Activated CD4-positive, alpha-beta T cell treated with anti-CD3 and anti-CD28 coated beads for 36 hours (primary cell): ENCODE measurements around the gene ARMS2. TPM values are rescaled to one million over a fixed set of nuclear protein-coding genes. Genes with fewer than 3 reads are reported as not detected.
A peak's percentile ranks its signal among the peaks of the same experiment; 100 is the strongest.

Experiments
- ATAC-seq: fragments of 200-7000 bp; cut with Tn5 transposase; one replicate; pipeline ENCODE4 v1.10.0; 2021; ENCODE audit warnings: mild to moderate bottlenecking, moderate library complexity
- CTCF ChIA-PET: fragments of 350-600 bp; sonication (Branson Sonifier 250); formaldehyde crosslinking; loops from one replicate; lab custom pipeline; 2021; ENCODE audit warnings: antibody characterized with exemption; lab: Charles Lee
- POLR2A ChIA-PET: fragments of 350-600 bp; sonication (Branson Sonifier 250); formaldehyde crosslinking; loops from one replicate; lab custom pipeline; 2021; ENCODE audit warnings: antibody characterized with exemption, inconsistent platforms; lab: Charles Lee
- DNase-seq: peaks from one replicate; pipeline ENCODE4 v3.0.0-alpha.2; 2020
- H3K27ac Mint-ChIP-seq: one replicate; pipeline ENCODE4 v1.8.0; 2021; ENCODE audit warnings: mixed read lengths
- H3K27me3 Mint-ChIP-seq: one replicate; pipeline ENCODE4 v1.8.0; 2021; ENCODE audit warnings: mixed read lengths
- H3K36me3 Mint-ChIP-seq: one replicate; pipeline ENCODE4 v1.8.0; 2021; ENCODE audit warnings: low read depth, mixed read lengths
- H3K4me1 Mint-ChIP-seq: one replicate; pipeline ENCODE4 v1.8.0; 2021; ENCODE audit warnings: mixed read lengths
- H3K4me3 Mint-ChIP-seq: one replicate; pipeline ENCODE4 v1.8.0; 2021; ENCODE audit warnings: mild to moderate bottlenecking, moderate library complexity, mixed read lengths
- H3K9me3 Mint-ChIP-seq: one replicate; pipeline ENCODE4 v1.8.0; 2021; ENCODE audit warnings: low read depth, mixed read lengths
- intact Hi-C, 2 experiments: fragments of 100-400 bp; cut with DNase I in 1 of 2; cut with micrococcal nuclease in 1 of 2; formaldehyde crosslinking; loops; one replicate each; pipeline versions ENCODE4 v1.14.2 to v1.15.1; 2022 to 2024; cut with DNase I, micrococcal nuclease
- total RNA-seq, 2 experiments: library from RNA; stranded (reverse); gene quantifications; one replicate each; pipeline ENCODE4 v1.2.3, GENCODE V29; 2021

The ARMS2 gene
- total RNA-seq, 2 experiments from 2014 or later, result not detected

DNA sequence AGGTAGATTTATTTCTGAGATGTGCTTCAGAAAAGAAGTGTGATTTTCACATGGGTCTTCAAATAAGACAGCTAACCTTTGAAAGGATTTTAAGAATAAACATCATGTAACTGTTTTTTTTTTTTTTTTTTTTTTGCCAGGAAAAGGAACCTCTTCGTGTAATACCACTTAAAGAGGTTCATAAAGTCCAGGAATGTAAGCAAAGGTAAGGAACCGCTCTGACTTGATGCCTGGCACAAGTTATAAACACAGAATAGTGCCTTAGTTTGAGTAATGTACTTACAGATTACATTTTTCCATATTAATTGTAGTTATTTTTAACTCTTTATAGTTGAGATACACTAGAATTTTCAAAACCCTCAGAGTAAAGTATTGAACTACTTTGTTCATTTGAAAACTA lies 30.4 kb upstream of the ARMS2 start:
- ATAC-seq (no peak), DNase-seq (no peak)
- H3K36me3 Mint-ChIP-seq, result peaks cover 23% of the 10 kb centered on the region
- H3K4me1 Mint-ChIP-seq, result peaks cover 43% of the 10 kb centered on the region
- no peak overlapping the region for H3K27ac Mint-ChIP-seq
- no peaks in the 10 kb centered on the region for H3K27me3 Mint-ChIP-seq
- POLR2A ChIA-PET, result no interaction called here
- intact Hi-C loops, result no loop called here
- CTCF ChIA-PET, result interaction anchor here (0.6 to 2.5 kb wide), 6 partner anchors 9 to 797 kb away, joined by 3 to 15 read pairs (median 4); no protein-coding TSS in a partner anchor
- no peaks in the 10 kb centered on the region for H3K9me3 Mint-ChIP-seq
- no peak overlapping the region for H3K4me3 Mint-ChIP-seq

DNA sequence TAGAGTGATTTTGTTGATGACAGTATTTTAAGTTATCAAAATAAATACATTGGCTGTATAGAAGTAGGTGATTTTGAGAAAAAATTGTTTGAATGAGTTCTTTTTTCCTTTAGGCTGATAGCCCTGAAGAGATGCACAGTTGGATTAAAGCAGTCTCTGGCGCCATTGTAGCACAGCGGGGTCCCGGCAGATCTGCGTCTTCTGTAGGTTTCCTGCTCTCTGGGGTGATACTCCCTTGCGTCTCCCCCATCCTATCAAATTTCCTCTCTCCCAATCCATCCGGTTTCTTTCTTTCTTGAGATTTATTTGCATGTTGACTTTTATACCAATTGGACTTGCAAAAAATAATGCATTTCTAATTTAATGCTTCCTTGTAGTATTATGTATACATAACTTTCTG lies 27.6 kb upstream of the ARMS2 start:
- intact Hi-C loops, result no loop called here
- H3K9me3 Mint-ChIP-seq, result no peaks in the 10 kb centered on the region
- ChIA-PET POLR2A (no interaction called here), CTCF (no interaction called here)
- no peaks in the 10 kb centered on the region for H3K27me3 Mint-ChIP-seq
- peaks cover 20% of the 10 kb centered on the region for H3K4me1 Mint-ChIP-seq
- ATAC-seq (no peak), DNase-seq (no peak)
- no peak overlapping the region for H3K4me3 Mint-ChIP-seq
- no peak overlapping the region for H3K27ac Mint-ChIP-seq
- peaks cover 23% of the 10 kb centered on the region for H3K36me3 Mint-ChIP-seq

DNA sequence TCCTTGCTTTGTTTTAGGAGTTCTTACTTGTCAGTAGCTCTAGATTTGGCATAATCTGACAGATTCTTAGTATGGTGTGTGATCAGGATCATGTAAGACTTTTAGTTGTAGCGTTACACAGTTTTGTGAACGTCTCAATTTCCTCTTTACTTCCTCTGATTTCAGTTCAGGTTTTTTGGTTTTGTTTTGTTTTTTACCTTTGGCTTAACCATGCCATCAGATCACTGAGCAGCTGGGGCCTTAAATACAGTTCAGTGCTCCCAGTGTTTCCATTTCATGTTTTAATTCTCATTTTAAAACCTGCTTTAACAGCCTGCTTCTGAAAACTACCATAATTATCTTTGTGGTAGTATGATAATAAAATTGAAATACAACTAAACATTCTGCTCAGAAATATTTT lies 27.2 kb upstream of the ARMS2 start:
- Mint-ChIP-seq H3K27ac (no peak overlapping the region), H3K27me3 (no peaks in the 10 kb centered on the region), H3K36me3 (peaks cover 22% of the 10 kb centered on the region), H3K4me3 (no peak overlapping the region), H3K9me3 (no peaks in the 10 kb centered on the region), H3K4me1 (peaks cover 16% of the 10 kb centered on the region)
- no peak for ATAC-seq
- ChIA-PET POLR2A (no interaction called here), CTCF (no interaction called here)
- no peak for DNase-seq
- intact Hi-C loops, result no loop called here

DNA sequence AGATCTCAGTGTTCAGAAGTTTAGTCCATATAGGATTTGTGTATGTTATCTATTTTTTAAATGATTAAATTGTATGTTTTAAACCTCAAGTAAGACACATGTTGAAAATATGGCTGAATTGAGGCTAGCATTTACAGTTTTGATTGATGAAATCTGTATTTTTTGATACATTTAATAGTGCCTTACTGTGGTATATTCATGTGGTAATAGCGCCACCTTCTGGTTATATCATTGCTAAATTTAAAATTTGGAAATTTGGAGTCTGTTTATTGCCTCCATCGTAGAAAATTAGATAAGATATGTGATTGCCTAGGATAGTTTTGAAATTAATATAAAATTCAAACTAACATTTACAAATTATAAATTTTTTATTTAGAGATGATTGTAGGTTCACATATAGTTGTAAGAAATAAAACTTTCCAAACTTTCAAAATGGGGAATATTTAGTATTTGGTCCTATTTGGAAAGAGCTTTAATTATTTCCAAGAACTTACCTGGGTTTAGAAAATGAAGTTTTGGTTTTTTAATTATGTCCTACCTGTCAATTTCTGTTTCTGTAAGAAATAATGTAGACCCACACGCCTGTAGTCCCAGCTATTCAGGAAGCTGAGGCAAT lies 19.1 kb upstream of the ARMS2 start:
- Mint-ChIP-seq H3K4me1 (no peaks in the 10 kb centered on the region), H3K27ac (no peak overlapping the region), H3K36me3 (peaks cover 3% of the 10 kb centered on the region), H3K4me3 (no peak overlapping the region), H3K9me3 (peaks cover 2% of the 10 kb centered on the region), H3K27me3 (no peaks in the 10 kb centered on the region)
- intact Hi-C loops, result loop anchor here (1.0 to 10.0 kb wide), 7 partner anchors 61 to 291 kb away; partner anchors contain the start of gene PLEKHA1 (in 1 of the 2)
- CTCF ChIA-PET, result interaction anchor here (0.6 to 4.3 kb wide), 45 partner anchors 9 to 286 kb away, joined by 3 to 87 read pairs (median 4); partner anchors contain the start of genes BTBD16, HTRA1 and PLEKHA1
- POLR2A ChIA-PET, result no interaction called here
- peak; percentile 39 for ATAC-seq
- DNase-seq, result no peak

DNA sequence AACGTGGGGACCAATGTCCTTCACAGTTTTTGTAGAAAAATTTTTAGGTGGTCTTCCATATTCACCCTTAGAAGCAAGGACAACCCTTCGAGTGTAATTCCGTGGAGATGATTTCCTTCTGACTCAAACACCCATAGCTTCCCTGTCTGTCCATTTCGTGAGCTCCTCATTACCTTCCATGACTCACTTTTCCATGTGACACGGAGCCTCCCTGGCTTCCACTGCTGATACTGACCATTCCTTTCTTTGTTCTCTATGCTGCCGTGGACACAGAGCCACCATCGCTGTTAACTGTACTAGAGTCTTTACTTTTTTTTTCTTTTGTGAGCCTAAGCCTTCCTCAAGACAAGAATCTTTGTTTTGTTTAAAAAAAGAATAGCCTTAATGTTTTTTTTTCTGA lies 12.5 kb upstream of the ARMS2 start:
- Mint-ChIP-seq H3K9me3 (peaks cover 4% of the 10 kb centered on the region), H3K4me3 (no peak overlapping the region), H3K4me1 (no peaks in the 10 kb centered on the region), H3K27ac (no peak overlapping the region), H3K27me3 (peaks cover 2% of the 10 kb centered on the region), H3K36me3 (no peaks in the 10 kb centered on the region)
- DNase-seq, result no peak
- no peak for ATAC-seq
- CTCF ChIA-PET, result interaction anchor here (0.9 to 2.6 kb wide), 3 partner anchors 99 to 143 kb away, joined by 3 to 7 read pairs (median 5); no protein-coding TSS in a partner anchor
- POLR2A ChIA-PET, result no interaction called here
- intact Hi-C loops, result no loop called here

DNA sequence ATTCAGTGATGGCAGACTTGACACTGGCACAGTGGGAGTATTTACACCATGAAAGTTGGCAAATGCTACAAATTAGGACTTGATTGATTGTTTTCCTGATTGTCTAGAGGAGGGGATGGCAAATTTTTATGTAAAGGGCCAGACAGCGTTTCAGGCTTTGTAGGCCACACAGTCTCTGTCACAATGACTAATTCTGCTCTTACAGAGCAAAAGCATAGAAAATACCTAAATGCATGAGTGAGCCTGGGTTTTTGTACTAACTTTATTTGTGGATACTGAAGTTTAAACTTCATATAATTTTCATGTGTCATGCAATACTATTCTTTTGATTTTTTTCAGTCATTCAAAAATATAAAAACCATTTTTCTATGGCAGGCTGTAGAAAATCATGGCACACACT lies 9.0 kb upstream of the ARMS2 start:
- no peaks in the 10 kb centered on the region for H3K36me3 Mint-ChIP-seq
- H3K9me3 Mint-ChIP-seq, result peaks cover 1% of the 10 kb centered on the region
- CTCF ChIA-PET, result no interaction called here
- intact Hi-C loops, result no loop called here
- H3K4me3 Mint-ChIP-seq, result no peak overlapping the region
- no peak overlapping the region for H3K27ac Mint-ChIP-seq
- no peaks in the 10 kb centered on the region for H3K4me1 Mint-ChIP-seq
- ATAC-seq, result no peak
- POLR2A ChIA-PET, result no interaction called here
- peaks cover 6% of the 10 kb centered on the region for H3K27me3 Mint-ChIP-seq
- DNase-seq, result no peak

DNA sequence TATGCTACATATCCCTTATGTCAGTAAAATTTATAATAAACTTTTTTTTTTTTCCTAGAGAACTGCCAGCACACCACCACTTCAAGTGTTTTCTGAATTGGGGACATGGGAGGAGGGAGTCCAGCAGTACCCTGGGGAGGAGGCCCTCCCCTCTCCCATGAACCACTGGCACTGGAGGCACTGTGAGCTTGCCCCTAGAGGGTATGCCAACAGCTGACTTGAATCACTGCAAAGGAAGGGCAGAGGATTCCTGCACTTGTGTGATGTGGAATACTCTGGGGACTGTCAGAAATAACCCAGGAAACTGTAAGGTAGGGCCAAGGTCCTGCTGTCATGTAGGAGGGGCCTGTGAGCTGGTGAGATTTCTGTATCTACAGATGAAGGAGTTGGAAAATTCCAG lies 8.5 kb upstream of the ARMS2 start:
- intact Hi-C loops, result no loop called here
- Mint-ChIP-seq H3K4me1 (no peaks in the 10 kb centered on the region), H3K9me3 (no peaks in the 10 kb centered on the region), H3K27me3 (peaks cover 6% of the 10 kb centered on the region), H3K27ac (no peak overlapping the region), H3K36me3 (no peaks in the 10 kb centered on the region), H3K4me3 (no peak overlapping the region)
- ATAC-seq, result no peak
- ChIA-PET POLR2A (no interaction called here), CTCF (no interaction called here)
- DNase-seq, result no peak

DNA sequence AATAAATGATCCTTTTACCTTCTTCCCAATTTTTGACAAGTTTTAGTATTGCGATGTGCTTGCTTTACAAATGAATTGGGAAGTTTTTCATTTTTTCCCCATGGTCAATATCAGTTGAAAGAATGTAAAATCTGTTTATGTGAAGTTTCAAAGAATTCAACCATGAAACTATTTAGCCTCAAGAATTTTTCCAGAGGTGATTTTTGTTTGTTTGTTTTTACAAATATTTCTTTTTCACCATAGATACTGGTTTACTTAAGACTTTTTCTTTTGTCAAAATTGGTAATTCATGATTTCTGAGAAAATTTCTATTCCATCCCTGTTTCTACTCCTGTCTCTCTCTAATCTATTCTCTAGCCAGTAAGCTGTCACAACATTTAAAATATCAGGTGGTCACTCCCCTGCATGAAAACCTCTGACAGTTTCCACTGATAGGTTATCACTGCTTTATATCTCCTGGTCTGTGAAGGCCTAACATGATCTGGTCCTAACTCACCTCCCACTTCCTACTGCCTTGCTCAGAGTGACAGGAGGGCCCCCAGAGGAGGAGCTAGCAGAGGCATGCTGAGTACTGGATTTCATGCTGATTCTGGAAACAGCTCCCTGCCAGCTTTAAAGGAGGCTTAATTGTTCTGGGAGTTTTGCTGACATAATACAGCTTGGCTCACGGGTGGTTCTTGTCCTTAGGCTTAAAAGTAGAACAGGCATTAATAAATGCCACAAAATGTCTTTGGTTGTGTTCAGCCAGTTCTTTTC lies 7.6 kb upstream of the ARMS2 start:
- H3K4me3 Mint-ChIP-seq, result no peak overlapping the region
- CTCF ChIA-PET, result interaction anchor here (1.0 kb wide), 1 partner anchor 12 kb away, joined by 4 read pairs; no protein-coding TSS in a partner anchor
- POLR2A ChIA-PET, result no interaction called here
- no peaks in the 10 kb centered on the region for H3K4me1 Mint-ChIP-seq
- peaks cover 6% of the 10 kb centered on the region for H3K27me3 Mint-ChIP-seq
- no peak overlapping the region for H3K27ac Mint-ChIP-seq
- intact Hi-C loops, result no loop called here
- H3K36me3 Mint-ChIP-seq, result no peaks in the 10 kb centered on the region
- no peak for ATAC-seq
- H3K9me3 Mint-ChIP-seq, result no peaks in the 10 kb centered on the region
- DNase-seq, result no peak

DNA sequence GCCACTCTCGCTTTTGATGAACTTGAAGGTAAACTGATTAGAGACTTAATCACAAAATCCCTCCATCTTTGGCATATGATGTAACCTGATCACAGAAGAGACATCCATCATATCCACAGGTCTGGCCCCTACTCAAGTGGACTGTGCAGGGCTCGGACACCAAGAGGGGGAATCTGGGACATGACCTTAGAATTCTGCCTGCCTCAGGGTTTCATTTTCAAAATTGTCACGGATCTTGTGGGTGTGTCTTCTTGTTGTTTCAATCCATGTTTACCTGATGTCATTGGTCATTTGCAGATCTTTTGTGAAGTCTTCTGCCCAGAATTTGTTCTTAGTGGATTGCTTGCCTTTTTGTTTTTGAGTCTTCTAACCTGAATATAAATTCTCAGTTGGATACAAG lies 5.9 kb upstream of the ARMS2 start:
- intact Hi-C loops, result no loop called here
- ChIA-PET POLR2A (no interaction called here), CTCF (no interaction called here)
- Mint-ChIP-seq H3K9me3 (no peaks in the 10 kb centered on the region), H3K27ac (no peak overlapping the region), H3K4me3 (no peak overlapping the region), H3K4me1 (no peaks in the 10 kb centered on the region), H3K27me3 (peaks cover 9% of the 10 kb centered on the region), H3K36me3 (no peaks in the 10 kb centered on the region)
- ATAC-seq, result no peak
- DNase-seq, result no peak

DNA sequence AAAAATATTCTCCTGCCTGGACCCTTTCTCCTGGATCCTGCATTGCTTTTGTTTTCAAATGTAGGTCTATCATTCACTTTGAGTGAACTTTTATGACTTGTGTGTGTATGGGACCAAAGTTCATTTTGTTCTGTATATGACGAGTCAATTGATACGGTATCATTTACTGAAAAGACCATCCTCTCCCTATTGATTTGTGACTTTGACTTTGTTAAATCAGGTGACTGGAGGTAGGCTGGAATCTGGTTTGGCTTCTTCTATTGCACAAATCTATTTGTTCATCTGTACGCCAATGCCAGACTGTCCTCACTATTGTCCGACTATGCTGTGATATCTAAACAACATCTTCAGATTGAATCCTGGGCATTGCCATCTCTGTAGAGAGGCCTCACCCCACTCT lies 5.3 kb upstream of the ARMS2 start:
- no peak overlapping the region for H3K4me3 Mint-ChIP-seq
- no peaks in the 10 kb centered on the region for H3K4me1 Mint-ChIP-seq
- POLR2A ChIA-PET, result no interaction called here
- no peaks in the 10 kb centered on the region for H3K36me3 Mint-ChIP-seq
- no peaks in the 10 kb centered on the region for H3K9me3 Mint-ChIP-seq
- H3K27me3 Mint-ChIP-seq, result peaks cover 11% of the 10 kb centered on the region
- no peak overlapping the region for H3K27ac Mint-ChIP-seq
- CTCF ChIA-PET, result interaction anchor here (0.6 kb wide), 1 partner anchor 117 kb away, joined by 3 read pairs; no protein-coding TSS in a partner anchor
- no peak for DNase-seq
- intact Hi-C loops, result no loop called here
- no peak for ATAC-seq

DNA sequence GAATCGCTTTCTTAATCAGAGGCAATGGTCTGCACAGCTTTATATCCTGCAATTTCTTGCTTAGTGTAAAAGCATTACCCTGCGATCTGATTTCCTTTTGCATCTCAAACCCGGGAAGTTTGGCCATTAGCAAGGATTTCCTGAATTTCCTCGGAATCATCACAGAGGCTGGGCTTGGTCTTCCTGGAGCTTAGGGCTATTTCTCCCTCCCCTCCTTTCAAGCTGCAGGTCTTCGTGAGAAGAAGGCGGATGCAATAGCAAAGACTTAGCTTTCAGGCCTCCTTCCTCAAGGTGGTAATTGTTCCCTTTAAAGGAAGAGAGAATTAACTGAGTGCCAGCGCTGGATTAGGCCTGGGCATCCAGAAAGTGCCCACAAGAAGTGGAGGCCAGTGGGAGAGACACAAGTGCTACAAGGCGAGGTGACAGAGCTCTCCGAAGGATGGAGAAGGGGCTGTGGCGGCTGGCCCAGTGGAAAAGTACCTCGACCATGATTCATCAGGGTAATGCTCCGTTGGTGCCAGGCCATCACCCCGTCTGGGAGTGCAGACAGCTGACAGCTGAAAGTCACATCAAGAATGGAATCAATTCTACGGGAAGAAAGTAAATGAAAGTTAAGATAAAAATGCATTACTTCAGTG lies 4.0 kb upstream of the ARMS2 start:
- no peaks in the 10 kb centered on the region for H3K4me1 Mint-ChIP-seq
- H3K9me3 Mint-ChIP-seq, result no peaks in the 10 kb centered on the region
- no peak overlapping the region for H3K27ac Mint-ChIP-seq
- ChIA-PET CTCF (interaction anchor here (0.9 to 1.5 kb wide), 2 partner anchors 15 to 64 kb away, joined by 3 to 9 read pairs; no protein-coding TSS in a partner anchor), POLR2A (no interaction called here)
- DNase-seq (no peak), ATAC-seq (no peak)
- no peaks in the 10 kb centered on the region for H3K36me3 Mint-ChIP-seq
- H3K4me3 Mint-ChIP-seq, result no peak overlapping the region
- intact Hi-C loops, result no loop called here
- H3K27me3 Mint-ChIP-seq, result peaks cover 11% of the 10 kb centered on the region
